Heart left ventricle (tissue), 16 donors: Measurements from ENCODE around the gene CYP3A4. TPM values are rescaled to one million over a fixed set of nuclear protein-coding genes. Genes with fewer than 3 reads are reported as not detected.

Experiments
- ATAC-seq, 4 donors: fragments of 200-7000 bp; cut with Tn5 transposase; one replicate each; pipeline ENCODE4 v1.9.1; 2020 to 2022; ENCODE audit warnings: moderate library complexity in 4 of 4, mild to moderate bottlenecking in 3 of 4, moderate number of reproducible peaks in 1 of 4
- DNase-seq, 5 donors: peaks; one replicate each; pipeline ENCODE4 v3.0.0-alpha.2; 2020
- H3K27ac ChIP-seq, 12 donors: fragments of 200-600 bp; sonication (generic) in 4 of 12; one replicate each; pipeline versions ENCODE4 v1.5.0 to v1.8.0; 2016 to 2022; ENCODE audit warnings: mild to moderate bottlenecking in 2 of 12
- H3K27me3 ChIP-seq, 9 donors: fragments of 200-600 bp; sonication (generic) in 2 of 9; one replicate each; pipeline versions ENCODE4 v1.5.1 to v1.8.0; 2016 to 2022; ENCODE audit warnings: mild to moderate bottlenecking in 3 of 9
- H3K36me3 ChIP-seq, 9 donors: fragments of 200-600 bp; sonication (generic) in 2 of 9; one replicate each; pipeline versions ENCODE4 v1.5.0 to v1.8.0; 2018 to 2022; ENCODE audit warnings: mild to moderate bottlenecking in 2 of 9
- H3K4me1 ChIP-seq, 12 donors: fragments of 200-600 bp; sonication (generic) in 4 of 12; one replicate each; pipeline versions ENCODE4 v1.5.0 to v1.8.0; 2016 to 2022; ENCODE audit warnings: mild to moderate bottlenecking in 3 of 12
- H3K4me3 ChIP-seq, 12 donors: fragments of 200-600 bp; sonication (generic) in 4 of 12; one replicate each; pipeline versions ENCODE4 v1.5.0 to v1.8.0; 2017 to 2022; ENCODE audit warnings: mild to moderate bottlenecking in 9 of 12, moderate library complexity in 4 of 12
- H3K9me3 ChIP-seq, 12 donors: fragments of 200-600 bp; sonication (generic) in 4 of 12; one replicate each; pipeline versions ENCODE4 v1.5.0 to v1.8.0; 2016 to 2022; ENCODE audit warnings: mild to moderate bottlenecking in 1 of 12
- CTCF ChIP-seq, 12 donors: fragments of 200-600 bp; sonication (generic) in 4 of 12; IDR thresholded peaks; one replicate each; pipeline versions ENCODE4 v1.5.0 to v1.8.0; 2018 to 2022; ENCODE audit warnings: antibody characterized with exemption in 12 of 12, mild to moderate bottlenecking in 5 of 12
- POLR2A ChIP-seq, 2 donors: fragments of 450-650 bp; IDR thresholded peaks; one replicate each; pipeline ENCODE4 v1.6.1; 2017; ENCODE audit warnings: antibody characterized with exemption in 2 of 2, mild to moderate bottlenecking in 2 of 2, moderate library complexity in 2 of 2
- WGBS, 4 donors: extraction: QIAGEN DNeasy Blood & Tissue Kit in 2 of 4; methylation state at CpG; one replicate each; pipeline versions ENCODE4 v1.1.5 to v1.1.7; 2013 to 2018; 5-methylcytosine and 5-hydroxymethylcytosine counted together
- intact Hi-C, 10 donors: fragments of 100-400 bp; cut with DNase I; formaldehyde crosslinking; loops; one replicate each; pipeline versions ENCODE4 v1.11.1 to v1.14.2; 2022
- polyA plus RNA-seq, 2 donors: library from polyadenylated mRNA; stranded (reverse); fragments of 200-250 nt; gene quantifications; one replicate each; pipeline ENCODE4 v1.2.3, GENCODE V29; 2013
- total RNA-seq, 9 donors: library from RNA; depleted of rRNA in 2 of 9; stranded (reverse); fragments of >200 nt in 2 of 9; fragmentation: NEBNext Ultra II Directional in 3 of 9; extraction: Animal tissue kit (Norgen Biotek cat#: 25700) in 3 of 9; gene quantifications; one replicate each; pipeline versions ENCODE4 v1.1.0 to v1.2.4, GENCODE V29; 2016 to 2023
- donor health status: ischemic (EF 13 %, LVEDD 7.1; RV severe dilation, severe dysfunction).
- donor health status: healthy with polysubstance abuse.
- donor health status: DM: no; HTN: yes; CAD: no.
- donor health status: DM: no; HTN: no; CAD: no.
- donor health status: ischemic (EF 25% LVEDD 6.9; RV normal size, moderate dysfunction).
- donor health status: ischemic (EF 25% LVEDD 5.7; RV mildly dilated, moderate dysfunction).
- donor health status: healthy.
- donor health status: DM: yes; HTN: yes; CAD: no.
- donor health status: ischemic (EF 35%, LVEDD 5.7; RV mildly dilated, moderate dysfunction).
- donor health status: nonischemic (EF 11% LVEDD 7.7; RV severe dilation, severe dysfunction).
- donor health status: DM: yes; HTN: yes; CAD: no.
- donor health status: PGD.
- donor health status: ischemic (EF 29% LVEDD 5.4; RV normal size, mild dysfunction).
- donor health status: nonischemic (EF 23%, LVEDD 6.1; RV moderate dilation, normal function).

CYP3A4 gene
- total and polyA plus RNA-seq, 11 donors: 0.03 to 0.56 TPM; not detected in 9

GRCh38 chr7:99720800-99721595 lies 63.0 kb downstream of the CYP3A4 start:
- Histone ChIP-seq H3K27me3 (no peaks in the 10 kb centered on the region), H3K36me3 (no peaks in the 10 kb centered on the region), H3K4me1 (no peaks in the 10 kb centered on the region), H3K27ac (no peak overlapping the region), H3K4me3 (no peak overlapping the region), H3K9me3 (peaks cover 0 to 12% (median 0%) of the 10 kb centered on the region in 12 donors)
- WGBS, 4 donors: 67 to 75% (median 71%) methylated on average over 5 of the region's 5 CpGs
- ATAC-seq (no peak), DNase-seq (no peak)
- TF ChIP-seq POLR2A (IDR thresholded peaks at IDR 0.05) (no peak), CTCF (IDR thresholded peaks at IDR 0.05) (no peak)
- intact Hi-C loops: no loop called here

- Histone ChIP-seq H3K4me1 (no peaks in the 10 kb centered on the region), H3K27ac (no peak overlapping the region), H3K4me3 (no peak overlapping the region), H3K9me3 (peaks cover 0 to 12% (median 0%) of the 10 kb centered on the region in 12 donors), H3K36me3 (no peaks in the 10 kb centered on the region), H3K27me3 (no peaks in the 10 kb centered on the region)
- TF ChIP-seq POLR2A (IDR thresholded peaks at IDR 0.05): no peak
- TF ChIP-seq CTCF (IDR thresholded peaks at IDR 0.05): no peak
- DNase-seq (no peak), ATAC-seq (no peak)
- whole genome bisulfite sequencing, 4 donors: 58 to 70% (median 66%) methylated on average over 4 of the region's 4 CpGs
- intact Hi-C loops: no loop called here
Measured at GRCh38 chr7:99719996-99720769, 63.8 kb downstream of the CYP3A4 start.

- intact Hi-C loops: no loop called here
- Histone ChIP-seq H3K36me3 (peaks cover 0 to 3% (median 0%) of the 10 kb centered on the region in 9 donors), H3K4me1 (no peaks in the 10 kb centered on the region), H3K27me3 (no peaks in the 10 kb centered on the region), H3K4me3 (no peak overlapping the region), H3K9me3 (peaks cover 0 to 12% (median 0%) of the 10 kb centered on the region in 12 donors), H3K27ac (no peak overlapping the region)
- no peak for TF ChIP-seq POLR2A (IDR thresholded peaks at IDR 0.05)
- no peak for TF ChIP-seq CTCF (IDR thresholded peaks at IDR 0.05)
- DNase-seq (no peak), ATAC-seq (no peak)
- 68 to 75% (median 70%) methylated on average over 3 of the region's 3 CpGs for WGBS, 4 donors
Measured at GRCh38 chr7:99713995-99714570, 69.9 kb downstream of the CYP3A4 start.
